DOHH2 (cell line): ENCODE data around the gene SLC1A2.

Experiments
- CTCF ChIP-seq: fragments of 200-600 bp; sonication (generic); IDR thresholded peaks from one replicate; pipeline ENCODE4 v1.5.1; 2014; ENCODE audit warnings: antibody characterized with exemption, mild to moderate bottlenecking, low read depth, low read length; ENCODE audit not compliant: poor library complexity, severe bottlenecking
- EZH2phosphoT487 ChIP-seq: fragments of 200-600 bp; sonication (generic); IDR thresholded peaks from 2 replicates; pipeline ENCODE4 v1.6.1; 2017; ENCODE audit warnings: borderline replicate concordance, mild to moderate bottlenecking, antibody characterized with exemption, low read length, moderate library complexity, mixed read lengths

- TF ChIP-seq CTCF, result no peak
- TF ChIP-seq EZH2phosphoT487, result no peak
These were observed 191.0 kb downstream of the SLC1A2 start for GRCh38 chr11:35228328-35228725.
